HG03108 (cell line): ENCODE data around the gene E2F4.

ENCODE experiments used
- ATAC-seq: cut with Tn5 transposase; IDR thresholded peaks from one replicate; pipeline ENCODE4 v1.9.1; 2021; ENCODE audit warnings: moderate library complexity; ENCODE audit not compliant: unreplicated experiment

E2F4 gene

GRCh38 chr16:67230809-67231660 is 39.1 kb downstream of the E2F4 start:
- no peak for ATAC-seq

- ATAC-seq, result no peak
Observed at GRCh38 chr16:67233596-67233995, 41.6 kb downstream of the E2F4 start.

DNA sequence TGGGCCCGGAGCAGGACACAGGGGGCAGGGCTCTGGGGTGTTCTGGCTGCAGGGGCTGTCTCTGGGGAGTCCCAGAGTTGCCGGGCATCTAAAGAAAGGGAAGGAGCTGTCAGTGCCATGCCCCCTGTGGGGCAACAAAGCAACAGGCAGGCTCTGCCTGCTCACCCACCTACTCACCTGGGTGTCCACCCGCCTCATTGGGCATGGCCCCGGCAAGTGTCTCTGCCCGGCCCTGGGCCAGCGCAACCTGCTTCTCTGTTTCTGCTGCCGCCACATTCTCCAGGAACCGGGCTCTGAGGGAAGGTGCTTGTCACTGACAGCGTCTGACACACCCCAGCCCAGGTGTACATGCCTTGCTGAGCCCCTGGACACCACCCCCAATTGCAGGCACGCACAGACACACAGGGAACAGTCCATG is 42.2 kb downstream of the E2F4 start:
- ATAC-seq, result no peak

GRCh38 chr16:67235816-67236562 is 44.0 kb downstream of the E2F4 start:
- no peak for ATAC-seq

GRCh38 chr16:67236563-67237395 is 44.8 kb downstream of the E2F4 start:
- no peak for ATAC-seq

- no peak for ATAC-seq
Observed at GRCh38 chr16:67237396-67238277, 45.7 kb downstream of the E2F4 start.

GRCh38 chr16:67238278-67238575 is 46.3 kb downstream of the E2F4 start:
- no peak for ATAC-seq

DNA sequence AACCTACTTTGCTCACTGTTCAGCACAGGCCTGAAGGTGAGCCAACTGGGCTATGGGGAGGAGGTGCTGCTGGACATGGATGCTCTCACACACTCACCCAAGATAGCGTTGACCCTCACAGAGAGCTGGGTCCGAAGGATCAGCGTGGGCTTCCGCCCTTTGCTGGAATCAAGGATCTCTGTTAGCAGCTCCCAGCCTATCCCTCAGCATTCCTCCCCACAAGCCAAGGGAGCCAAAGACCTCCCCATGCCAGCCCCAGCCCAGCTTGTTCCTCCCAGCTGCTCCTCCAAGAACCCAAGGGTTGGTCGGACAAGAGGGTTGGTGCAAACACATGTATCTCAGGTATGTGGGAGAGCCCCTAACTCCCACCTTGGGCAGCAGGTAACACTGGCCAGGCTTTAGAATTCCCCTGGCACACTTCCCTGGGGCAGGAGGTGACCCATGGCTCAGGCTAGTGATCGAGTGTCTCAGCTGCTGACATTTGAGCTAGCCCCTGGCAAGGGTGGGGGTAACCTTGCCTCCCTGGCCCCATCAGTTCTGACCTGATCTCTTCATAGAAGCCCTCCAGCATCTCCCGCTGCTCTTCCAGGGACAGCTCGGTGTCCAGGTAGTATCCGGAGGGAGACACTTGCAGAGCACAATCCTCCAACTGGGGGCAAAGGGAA is 47.0 kb downstream of the E2F4 start:
- no peak for ATAC-seq

DNA sequence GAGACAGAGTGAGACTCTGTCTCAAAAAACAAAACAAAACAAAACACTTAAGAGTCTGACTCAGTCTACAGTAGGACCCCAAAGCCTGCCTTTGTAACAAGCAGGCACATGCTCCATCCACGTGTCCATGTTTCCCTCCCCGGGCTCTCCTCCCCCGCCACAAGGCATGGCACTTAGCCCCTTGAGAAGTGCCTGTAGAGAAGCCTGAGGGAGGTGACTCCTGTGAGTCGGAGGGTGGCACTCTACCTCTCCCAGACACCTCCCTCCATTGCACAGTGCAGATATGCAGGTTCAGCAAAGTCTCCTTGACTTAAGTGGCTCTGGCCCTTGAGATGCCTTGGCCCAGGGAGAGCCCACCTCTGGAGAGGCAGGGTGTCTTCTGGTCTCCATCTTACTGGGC is 48.6 kb downstream of the E2F4 start:
- ATAC-seq, result no peak

DNA sequence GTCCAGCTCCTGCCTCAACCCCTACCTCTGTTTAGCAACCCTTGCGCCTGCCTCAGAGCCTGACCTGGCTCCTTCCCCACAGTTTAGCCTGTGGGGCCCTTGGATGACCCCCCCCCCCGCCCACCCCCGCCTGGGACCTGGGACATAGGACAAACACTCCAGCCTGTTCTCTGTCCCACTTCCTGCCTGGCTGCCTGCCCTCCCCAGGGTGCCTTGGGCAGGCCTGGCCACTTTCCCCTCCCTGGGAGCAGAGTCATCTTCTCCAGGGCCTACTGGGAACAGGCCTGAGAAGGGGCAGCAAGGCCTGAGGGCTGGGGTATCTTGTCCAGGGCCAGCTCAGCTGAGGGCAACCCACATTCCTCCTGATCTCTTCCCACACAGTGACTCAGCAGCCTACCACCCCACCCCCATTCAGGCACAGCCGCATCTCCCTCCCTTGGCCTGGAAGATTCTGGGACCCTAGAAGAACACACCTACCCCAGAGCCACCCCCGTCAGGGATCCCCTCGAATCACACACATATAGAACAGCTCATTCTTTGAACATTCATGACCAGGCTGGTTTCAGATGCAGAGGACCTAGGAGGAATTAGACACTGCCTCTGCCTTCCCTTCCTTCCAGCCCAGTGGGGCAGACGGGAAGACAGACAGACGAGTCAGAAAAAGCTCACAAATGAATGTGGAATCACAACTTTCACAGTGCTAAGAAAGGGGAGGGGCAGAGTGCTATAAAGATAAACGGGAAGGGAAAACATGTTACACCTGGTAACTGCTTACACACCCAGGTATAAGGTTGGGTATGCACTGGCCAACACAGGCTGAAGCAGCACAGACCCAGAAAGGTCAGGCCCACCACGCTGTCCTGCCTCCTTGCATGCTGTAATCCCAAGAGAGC is 49.3 kb downstream of the E2F4 start:
- ATAC-seq, result no peak

- ATAC-seq, result no peak
Observed at GRCh38 chr16:67242138-67242730, 50.3 kb downstream of the E2F4 start.

GRCh38 chr16:67243481-67243880 is 51.5 kb downstream of the E2F4 start:
- no peak for ATAC-seq

- peak; percentile 42 for ATAC-seq
Observed at GRCh38 chr16:67244387-67245185, 52.6 kb downstream of the E2F4 start.

- no peak for ATAC-seq
Observed at GRCh38 chr16:67245186-67245585, 53.2 kb downstream of the E2F4 start.

GRCh38 chr16:67245674-67246080 is 53.7 kb downstream of the E2F4 start:
- no peak for ATAC-seq

- ATAC-seq, result peak; percentile 24
Observed at GRCh38 chr16:67246081-67246755, 54.3 kb downstream of the E2F4 start.

- peak; percentile 11 for ATAC-seq
Observed at GRCh38 chr16:67246756-67247191, 54.8 kb downstream of the E2F4 start.
